Cardiac fibroblast (primary cell): ENCODE data around the gene ADRA2C.

Source experiments
- DNase-seq, 2 donors: peaks; one replicate each; pipeline versions ENCODE4 v3.0.0 to v3.0.0-alpha.2; 2010; ENCODE audit warnings: low read depth in 2 of 2
- H3K4me3 ChIP-seq, 2 donors: replicated peaks in 1 of 2; 1 replicate in 1 of 2; 2 replicates in 1 of 2; pipeline ENCODE4 v1.5.1; 2011; ENCODE audit warnings: low read depth in 2 of 2, low read length in 2 of 2, mild to moderate bottlenecking in 2 of 2, moderate library complexity in 1 of 2
- CTCF ChIP-seq: IDR thresholded peaks from one replicate; pipeline ENCODE4 v1.5.1; 2011; ENCODE audit warnings: low read depth, mild to moderate bottlenecking, low read length, inconsistent platforms

The ADRA2C gene

DNA sequence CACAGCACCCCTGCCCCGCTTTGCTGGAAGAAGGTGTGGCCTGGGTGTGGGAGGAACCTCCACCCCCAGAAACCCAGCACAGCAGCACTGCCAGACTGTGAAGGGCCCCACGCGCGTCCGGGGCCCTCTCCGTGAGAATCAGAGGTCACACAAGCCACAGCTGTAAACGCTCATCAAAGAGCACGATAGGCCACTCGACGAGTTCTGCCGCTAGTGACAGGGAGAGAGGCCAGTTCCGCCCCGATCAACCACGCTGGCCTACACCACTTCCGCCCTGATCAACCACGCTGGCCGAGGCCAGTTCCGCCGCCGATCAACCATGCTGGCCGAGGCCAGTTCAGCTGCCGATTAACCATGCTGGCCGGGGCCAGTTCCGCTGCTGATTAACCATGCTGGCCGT lies 25.9 kb upstream of the ADRA2C start:
- TF ChIP-seq CTCF: no peak

GRCh38 chr4:3741217-3742011 lies 24.8 kb upstream of the ADRA2C start:
- DNase-seq: no peak
- no peak for TF ChIP-seq CTCF
- H3K4me3 ChIP-seq: no peak overlapping the region

More for the DNA sequence above, 25.9 kb upstream of the ADRA2C start:
- H3K4me3 ChIP-seq: no peak overlapping the region
- DNase-seq: no peak

- no peak overlapping the region for H3K4me3 ChIP-seq
- DNase-seq: no peak
- no peak for TF ChIP-seq CTCF
Measured at GRCh38 chr4:3742610-3743009, 23.6 kb upstream of the ADRA2C start.

- H3K4me3 ChIP-seq: no peak overlapping the region
- TF ChIP-seq CTCF: no peak
- DNase-seq: no peak
Measured at GRCh38 chr4:3744232-3744631, 22.0 kb upstream of the ADRA2C start.

- no peak for DNase-seq
- TF ChIP-seq CTCF: no peak
- H3K4me3 ChIP-seq: no peak overlapping the region
Measured at GRCh38 chr4:3744901-3745300, 21.3 kb upstream of the ADRA2C start.

DNA sequence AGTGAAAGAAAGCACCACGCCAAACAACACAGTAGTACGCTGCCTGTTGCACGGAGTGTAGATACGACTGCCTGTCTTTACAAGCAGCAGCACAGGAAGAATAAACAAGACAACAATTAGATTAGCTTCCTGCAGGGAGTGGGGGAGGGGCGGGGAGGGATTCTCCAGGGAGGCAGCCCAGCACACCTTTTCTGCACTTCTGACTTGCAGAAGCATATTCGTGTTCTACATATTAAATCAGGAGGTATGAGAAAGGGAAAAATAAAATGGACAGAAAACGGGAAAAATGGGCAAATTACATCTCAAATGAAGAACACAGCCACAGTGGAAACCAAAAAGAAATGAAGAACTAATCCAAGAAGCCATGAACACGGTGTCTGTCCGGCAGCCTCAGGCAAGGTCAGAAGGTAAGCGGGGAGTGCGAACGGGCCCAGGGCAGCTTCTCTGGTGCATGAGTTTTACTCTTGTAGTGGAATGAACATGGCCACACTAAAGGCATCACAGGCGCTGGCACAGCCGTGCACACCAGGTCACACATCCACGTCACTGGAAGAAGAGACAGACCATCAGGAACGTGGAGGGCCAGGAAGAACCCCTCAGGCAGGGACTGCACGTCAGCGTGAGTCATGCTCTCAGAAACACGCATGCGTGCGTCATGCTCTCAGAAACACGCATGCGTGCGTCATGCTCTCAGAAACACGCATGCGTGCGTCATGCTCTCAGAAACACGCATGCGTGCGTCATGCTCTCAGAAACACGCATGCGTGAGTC lies 20.1 kb upstream of the ADRA2C start:
- TF ChIP-seq CTCF: no peak
- no peak for DNase-seq
- no peak overlapping the region for H3K4me3 ChIP-seq
